ENCODE results near the gene CCL14. TPM values are rescaled to one million over a fixed set of nuclear protein-coding genes. Genes with fewer than 3 reads are reported as not detected.

Gene CCL14
- total RNA-seq, 1 experiment from 2014 or later = not detected

DNA sequence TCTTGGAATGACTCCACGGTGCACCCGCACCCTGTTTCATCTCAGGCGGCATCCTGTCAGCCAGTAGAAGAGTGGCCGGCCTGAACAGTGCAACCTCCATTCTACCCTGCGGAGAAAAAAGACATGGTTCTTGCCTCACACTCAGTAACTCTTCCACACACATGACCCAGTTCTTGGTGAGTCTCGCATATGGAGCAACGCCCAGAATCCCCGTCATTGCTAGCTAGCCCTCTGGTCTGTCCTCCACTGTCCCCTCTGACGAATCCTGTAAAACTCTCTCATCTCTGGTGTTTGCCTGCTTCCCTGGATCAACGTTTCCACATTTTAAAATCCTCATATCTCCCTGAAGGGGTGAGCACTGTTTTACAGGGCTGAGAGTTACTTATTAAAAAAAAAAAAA, 51.8 kb downstream of the CCL14 start:
- H4K20me1 ChIP-seq (ENCODE audit: control insufficient read depth, insufficient read depth, insufficient read length) = no peaks in the 10 kb centered on the region
- H2BK120ac ChIP-seq (ENCODE audit: low read depth, low read length, poor library complexity, severe bottlenecking) = no peak overlapping the region
- no peak overlapping the region for H3K23ac ChIP-seq (ENCODE audit: insufficient read length, low read depth, low read length)
- H3K4me2 ChIP-seq (ENCODE audit: insufficient read depth, insufficient read length, low read length) = no peak overlapping the region
- peaks cover 4% of the 10 kb centered on the region; the same call in 1 of the 2 replicates for H3K4me1 ChIP-seq (ENCODE audit: insufficient read depth, low read length)
- no peak overlapping the region for H2AFZ ChIP-seq (ENCODE audit: low read length)
- H3K36me3 Mint-ChIP-seq (ENCODE audit: insufficient read depth in 1 of 3, low read depth in 3 of 3) = no peaks in the 10 kb centered on the region
- no peak overlapping the region for H2BK5ac ChIP-seq (ENCODE audit: insufficient read length, low read length)
- no peak overlapping the region for H2BK12ac ChIP-seq (ENCODE audit: insufficient read length, low read depth, low read length)
- no peak overlapping the region for H2AK5ac ChIP-seq (ENCODE audit: insufficient read length, low read length)
- no peak overlapping the region for H3K27ac Mint-ChIP-seq
- peaks cover 3% of the 10 kb centered on the region for H3K23me2 ChIP-seq (ENCODE audit: insufficient read length, low read depth, low read length, poor library complexity, severe bottlenecking)
- no peaks in the 10 kb centered on the region; a peak in 1 of 5 replicates for H3K9me3 Mint-ChIP-seq
- H3K9me3 ChIP-seq (ENCODE audit: control insufficient read depth, low read depth, low read length) = no peaks in the 10 kb centered on the region
- no peak overlapping the region for H4K8ac ChIP-seq (replicated peaks; ENCODE audit: insufficient read length, low read depth, low read length)
- H3K4me3 Mint-ChIP-seq = no peak overlapping the region
- H3K27me3 ChIP-seq (ENCODE audit: insufficient read depth, low read length) = no peaks in the 10 kb centered on the region
- peaks cover under 1% of the 10 kb centered on the region for H3K27me3 Mint-ChIP-seq (ENCODE audit: low read depth)
- H2BK20ac ChIP-seq (ENCODE audit: low read depth, low read length, poor library complexity, severe bottlenecking) = no peak overlapping the region
- H3K27ac ChIP-seq (ENCODE audit: insufficient read length, low read depth, low read length) = no peak overlapping the region
- H4K91ac ChIP-seq (ENCODE audit: insufficient read length, low read depth, low read length) = no peak overlapping the region
- peaks cover 17 to 19% of the 10 kb centered on the region in 2 experiments for H3K4me1 Mint-ChIP-seq
- DNase-seq = no peak
- H3T11ph ChIP-seq (ENCODE audit: low read length) = no peak overlapping the region
- no peak overlapping the region for H3K4ac ChIP-seq (ENCODE audit: low read depth, low read length)
- H4K5ac ChIP-seq (ENCODE audit: insufficient read length, low read depth, low read length) = no peak overlapping the region
- H3K18ac ChIP-seq (ENCODE audit: insufficient read length, low read depth, low read length) = no peak overlapping the region
- H3K9ac ChIP-seq (ENCODE audit: extremely low read depth, insufficient read length, low read length) = no peak overlapping the region
- TF ChIP-seq, protein P1, sequence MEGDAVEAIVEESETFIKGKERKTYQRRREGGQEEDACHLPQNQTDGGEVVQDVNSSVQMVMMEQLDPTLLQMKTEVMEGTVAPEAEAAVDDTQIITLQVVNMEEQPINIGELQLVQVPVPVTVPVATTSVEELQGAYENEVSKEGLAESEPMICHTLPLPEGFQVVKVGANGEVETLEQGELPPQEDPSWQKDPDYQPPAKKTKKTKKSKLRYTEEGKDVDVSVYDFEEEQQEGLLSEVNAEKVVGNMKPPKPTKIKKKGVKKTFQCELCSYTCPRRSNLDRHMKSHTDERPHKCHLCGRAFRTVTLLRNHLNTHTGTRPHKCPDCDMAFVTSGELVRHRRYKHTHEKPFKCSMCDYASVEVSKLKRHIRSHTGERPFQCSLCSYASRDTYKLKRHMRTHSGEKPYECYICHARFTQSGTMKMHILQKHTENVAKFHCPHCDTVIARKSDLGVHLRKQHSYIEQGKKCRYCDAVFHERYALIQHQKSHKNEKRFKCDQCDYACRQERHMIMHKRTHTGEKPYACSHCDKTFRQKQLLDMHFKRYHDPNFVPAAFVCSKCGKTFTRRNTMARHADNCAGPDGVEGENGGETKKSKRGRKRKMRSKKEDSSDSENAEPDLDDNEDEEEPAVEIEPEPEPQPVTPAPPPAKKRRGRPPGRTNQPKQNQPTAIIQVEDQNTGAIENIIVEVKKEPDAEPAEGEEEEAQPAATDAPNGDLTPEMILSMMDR (conservative IDR thresholded peaks at IDR 0.05) = no peak
- no peak overlapping the region for H3K56ac ChIP-seq (ENCODE audit: insufficient read length, low read depth, low read length)
- no CpG with 5 or more reads among the region's 10 CpGs for WGBS (ENCODE audit: extremely low coverage, insufficient read length, low lambda C conversion rate)
- no peak overlapping the region for H3K14ac ChIP-seq (ENCODE audit: insufficient read depth, low read length)
- H2BK15ac ChIP-seq (ENCODE audit: low read depth, low read length) = no peak overlapping the region
- H3K79me1 ChIP-seq (ENCODE audit: insufficient read depth, low read depth, low read length, poor library complexity, severe bottlenecking) = no peaks in the 10 kb centered on the region
- no peaks in the 10 kb centered on the region for H3K79me2 ChIP-seq (ENCODE audit: insufficient read depth, low read length)

Other genes starting within 250 kb of the CCL14 start
- not detected in 2 replicates for gene GAS2L2, start 233.5 kb downstream of the CCL14 start, total RNA-seq (2021)
- gene C17orf50, start 225.8 kb downstream of the CCL14 start, total RNA-seq (2021) = not detected in 2 replicates
- not detected in 2 replicates for gene MMP28, start 191.1 kb downstream of the CCL14 start, total RNA-seq (2021)
- gene TAF15, start 177.2 kb downstream of the CCL14 start, total RNA-seq (2021) = 290 and 304 TPM in 2 replicates
- gene HEATR9, start 117.8 kb downstream of the CCL14 start, total RNA-seq (2021) = not detected in 2 replicates
- gene CCL5, start 106.4 kb downstream of the CCL14 start, total RNA-seq (2021) = not detected in 2 replicates
- gene RDM1, start 56.0 kb downstream of the CCL14 start, total RNA-seq (2021) = 9.0 and 9.8 TPM in 2 replicates
- not detected in 2 replicates for gene LYZL6, start 43.0 kb downstream of the CCL14 start, total RNA-seq (2021)
- not detected in 2 replicates for gene CCL16, start 5.2 kb downstream of the CCL14 start, total RNA-seq (2021)
- gene CCL15, start 14.8 kb upstream of the CCL14 start, total RNA-seq (2021) = not detected in 2 replicates
- gene CCL23, start 31.2 kb upstream of the CCL14 start, total RNA-seq (2021) = not detected in 2 replicates
- not detected in 2 replicates for gene CCL18, start 77.5 kb upstream of the CCL14 start, total RNA-seq (2021)
- not detected in 2 replicates for gene CCL3, start 103.4 kb upstream of the CCL14 start, total RNA-seq (2021)
- gene CCL4, start 117.1 kb upstream of the CCL14 start, total RNA-seq (2021) = not detected in 2 replicates
- gene TBC1D3B, start 189.9 kb upstream of the CCL14 start, total RNA-seq (2021) = 5.5 and 8.8 TPM in 2 replicates
- 0.29 TPM in 1 of 2 replicates, not detected in the other for gene CCL3L1, start 210.0 kb upstream of the CCL14 start, total RNA-seq (2021)
- gene CCL4L2, start 224.3 kb upstream of the CCL14 start, total RNA-seq (2021) = not detected in 2 replicates

All from H9 (cell line).